Transverse colon (tissue), 4 donors: ENCODE measurements around the gene PPP5C. TPM values are rescaled to one million over a fixed set of nuclear protein-coding genes. Genes with fewer than 3 reads are reported as not detected.

Source experiments
- DNase-seq: peaks from one replicate; pipeline ENCODE4 v3.0.0-alpha.2; 2019
- H3K27ac ChIP-seq, 4 donors: fragments of 200-600 bp; sonication (generic); 2 replicates each; pipeline ENCODE4 v1.5.1; 2016 to 2018; ENCODE audit warnings: inconsistent platforms in 4 of 4
- H3K27me3 ChIP-seq: fragments of 200-600 bp; sonication (generic); 2 replicates; pipeline ENCODE4 v1.5.1; 2017; ENCODE audit warnings: inconsistent platforms
- H3K36me3 ChIP-seq, 4 donors: fragments of 200-600 bp; sonication (generic); 2 replicates each; pipeline ENCODE4 v1.5.1; 2017 to 2019; ENCODE audit warnings: inconsistent platforms in 4 of 4
- H3K4me1 ChIP-seq, 4 donors: fragments of 200-600 bp; sonication (generic); 2 replicates each; pipeline ENCODE4 v1.5.1; 2017 to 2020; ENCODE audit warnings: inconsistent platforms in 4 of 4
- H3K4me3 ChIP-seq, 4 donors: fragments of 200-600 bp; sonication (generic); 1 replicate in 1 of 4; 2 replicates in 3 of 4; pipeline versions ENCODE4 v1.5.1 to v1.6.1; 2017 to 2019; ENCODE audit warnings: inconsistent platforms in 4 of 4
- H3K9me3 ChIP-seq, 2 donors: fragments of 200-600 bp; sonication (generic); 2 replicates each; pipeline ENCODE4 v1.5.1; 2017 to 2019; ENCODE audit warnings: inconsistent platforms in 2 of 2
- EP300 ChIP-seq: sonication (generic); formaldehyde crosslinking; IDR thresholded peaks from one replicate; pipeline ENCODE4 v1.6.1; 2017; ENCODE audit warnings: antibody characterized with exemption, low read depth
- POLR2A ChIP-seq: fragments of 450-650 bp; IDR thresholded peaks from one replicate; pipeline ENCODE4 v1.6.1; 2016; ENCODE audit warnings: antibody characterized with exemption, mild to moderate bottlenecking, moderate library complexity
- POLR2AphosphoS5 ChIP-seq, 3 donors: sonication (generic); formaldehyde crosslinking; IDR thresholded peaks; one replicate each; pipeline ENCODE4 v1.6.1; 2016; ENCODE audit warnings: antibody characterized with exemption in 3 of 3
- WGBS, 2 donors: methylation state at CpG; one replicate each; pipeline ENCODE4 v1.1.5; 2018; ENCODE audit warnings: low coverage in 1 of 2; 5-methylcytosine and 5-hydroxymethylcytosine counted together
- in situ Hi-C, 4 donors: fragments of 200-750 bp; cut with MboI; loops; one replicate each; pipeline versions ENCODE4 v1.15.0 to v1.15.1; 2017; ENCODE audit warnings: low sequenced_read_pairs in 3 of 4, low pct_ligation_motif_present in 1 of 4, low pct_unique_long_range_greater_than_20kb in 1 of 4
- intact Hi-C: fragments of 100-400 bp; cut with DNase I; formaldehyde crosslinking; loops from one replicate; pipeline ENCODE4 v1.15.1; 2023; ENCODE audit warnings: low total_unique reads
- total RNA-seq, 4 donors: library from RNA; depleted of rRNA; stranded (reverse); fragments of >200 nt; gene quantifications; one replicate each; pipeline ENCODE4 v1.1.0, GENCODE V29; 2016
- TF ChIP-seq, protein P1 (sequence below), 5 experiments: fragments of 200-600 bp in 3 of 5; fragments of 450-650 bp in 2 of 5; sonication (generic) in 3 of 5; IDR thresholded peaks; 1 replicate in 2 of 5; 2 replicates in 3 of 5; pipeline ENCODE4 v1.5.1; 2016 to 2017; ENCODE audit warnings: antibody characterized with exemption in 5 of 5, inconsistent platforms in 3 of 5, mild to moderate bottlenecking in 2 of 5, moderate library complexity in 1 of 5

Gene PPP5C
- total RNA-seq, 4 donors from 2014 or later: 78.8 to 132 (median 96.8) TPM

DNA sequence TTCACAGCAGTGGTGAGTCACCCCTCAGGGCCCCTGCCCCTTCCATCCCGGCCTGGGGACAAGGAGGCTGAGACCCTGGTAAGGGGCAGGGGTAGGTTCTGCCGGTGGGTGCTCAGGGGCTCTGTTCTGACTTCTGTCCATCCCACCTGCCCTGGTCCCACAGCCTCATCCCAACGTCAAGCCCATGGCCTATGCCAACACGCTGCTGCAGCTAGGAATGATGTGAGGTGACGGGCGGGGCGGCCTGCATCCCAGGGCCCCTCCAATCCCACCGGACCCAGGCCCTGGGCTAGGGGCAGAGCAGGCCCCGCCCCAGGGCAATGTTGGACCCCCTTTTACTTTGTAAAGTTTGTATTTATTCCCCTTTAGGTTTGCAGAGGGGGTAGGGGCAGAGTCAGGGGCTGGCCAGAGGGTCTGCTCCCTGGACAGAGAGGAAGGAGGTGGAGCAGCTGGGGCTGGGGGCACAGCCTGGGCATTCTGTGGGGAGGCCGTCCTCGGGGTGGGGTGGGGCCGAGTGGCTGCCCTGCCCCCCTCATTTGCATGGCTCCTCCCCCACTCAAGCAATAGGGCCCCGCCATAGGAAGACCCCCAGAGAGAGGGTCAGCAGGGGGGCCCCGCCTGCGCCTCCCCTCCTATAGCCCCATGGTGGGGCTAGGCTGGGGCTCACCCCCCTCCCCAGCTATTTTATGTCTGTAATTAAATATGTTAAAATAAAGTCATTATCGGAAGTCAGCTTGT lies 43.4 kb downstream of the PPP5C start:
- no peak for TF ChIP-seq POLR2AphosphoS5 (IDR thresholded peaks at IDR 0.05)
- TF ChIP-seq, protein P1, sequence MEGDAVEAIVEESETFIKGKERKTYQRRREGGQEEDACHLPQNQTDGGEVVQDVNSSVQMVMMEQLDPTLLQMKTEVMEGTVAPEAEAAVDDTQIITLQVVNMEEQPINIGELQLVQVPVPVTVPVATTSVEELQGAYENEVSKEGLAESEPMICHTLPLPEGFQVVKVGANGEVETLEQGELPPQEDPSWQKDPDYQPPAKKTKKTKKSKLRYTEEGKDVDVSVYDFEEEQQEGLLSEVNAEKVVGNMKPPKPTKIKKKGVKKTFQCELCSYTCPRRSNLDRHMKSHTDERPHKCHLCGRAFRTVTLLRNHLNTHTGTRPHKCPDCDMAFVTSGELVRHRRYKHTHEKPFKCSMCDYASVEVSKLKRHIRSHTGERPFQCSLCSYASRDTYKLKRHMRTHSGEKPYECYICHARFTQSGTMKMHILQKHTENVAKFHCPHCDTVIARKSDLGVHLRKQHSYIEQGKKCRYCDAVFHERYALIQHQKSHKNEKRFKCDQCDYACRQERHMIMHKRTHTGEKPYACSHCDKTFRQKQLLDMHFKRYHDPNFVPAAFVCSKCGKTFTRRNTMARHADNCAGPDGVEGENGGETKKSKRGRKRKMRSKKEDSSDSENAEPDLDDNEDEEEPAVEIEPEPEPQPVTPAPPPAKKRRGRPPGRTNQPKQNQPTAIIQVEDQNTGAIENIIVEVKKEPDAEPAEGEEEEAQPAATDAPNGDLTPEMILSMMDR (IDR thresholded peaks at IDR 0.05): no peak
- TF ChIP-seq POLR2A: no peak
- no peak for TF ChIP-seq EP300
- Histone ChIP-seq H3K4me3 (no peak overlapping the region), H3K27ac (no peak overlapping the region), H3K27me3 (no peaks in the 10 kb centered on the region), H3K36me3 (peaks cover 0 to 36% (median 6%) of the 10 kb centered on the region in 4 donors), H3K4me1 (peaks cover 0 to 8% (median 1%) of the 10 kb centered on the region in 4 donors), H3K9me3 (no peaks in the 10 kb centered on the region)
- intact Hi-C loops: no loop called here
- in situ Hi-C loops: no loop called here
- DNase-seq: no peak
- WGBS, 2 donors: 97% methylated on average over 12 of the region's 16 CpGs; no CpG with 5 or more reads in 1 of the 2 donors

DNA sequence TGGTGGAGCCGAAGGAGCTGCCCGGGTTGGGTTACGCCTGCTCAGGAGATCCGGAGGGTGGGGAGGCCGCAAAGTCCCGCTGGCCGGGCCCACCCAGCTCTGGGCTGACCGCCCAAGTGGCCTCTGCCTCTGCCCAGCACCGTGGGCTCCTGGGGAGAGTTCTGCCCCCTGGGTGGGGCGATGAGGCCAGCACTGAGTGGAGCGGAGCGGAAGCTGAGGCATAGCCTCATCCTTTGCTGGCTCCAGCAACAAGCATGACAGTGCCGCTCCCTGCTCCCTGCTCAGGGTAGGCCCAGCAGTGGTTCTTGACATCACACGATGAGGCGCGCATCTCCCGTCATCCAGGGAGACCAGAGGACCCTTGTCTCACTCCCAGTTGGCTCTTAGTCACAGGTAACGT lies 44.0 kb downstream of the PPP5C start:
- intact Hi-C loops: no loop called here
- in situ Hi-C loops: no loop called here
- Histone ChIP-seq H3K9me3 (no peaks in the 10 kb centered on the region), H3K4me3 (no peak overlapping the region), H3K27me3 (no peaks in the 10 kb centered on the region), H3K36me3 (peaks cover 0 to 36% (median 6%) of the 10 kb centered on the region in 4 donors), H3K27ac (no peak overlapping the region), H3K4me1 (peaks cover 0 to 9% (median 2%) of the 10 kb centered on the region in 4 donors)
- WGBS, 2 donors: 94% methylated on average over 18 of the region's 18 CpGs; no CpG with 5 or more reads in 1 of the 2 donors
- no peak for DNase-seq
- TF ChIP-seq, protein P1 (IDR thresholded peaks at IDR 0.05): no peak
- TF ChIP-seq POLR2A (no peak), POLR2AphosphoS5 (IDR thresholded peaks at IDR 0.05) (no peak)

DNA sequence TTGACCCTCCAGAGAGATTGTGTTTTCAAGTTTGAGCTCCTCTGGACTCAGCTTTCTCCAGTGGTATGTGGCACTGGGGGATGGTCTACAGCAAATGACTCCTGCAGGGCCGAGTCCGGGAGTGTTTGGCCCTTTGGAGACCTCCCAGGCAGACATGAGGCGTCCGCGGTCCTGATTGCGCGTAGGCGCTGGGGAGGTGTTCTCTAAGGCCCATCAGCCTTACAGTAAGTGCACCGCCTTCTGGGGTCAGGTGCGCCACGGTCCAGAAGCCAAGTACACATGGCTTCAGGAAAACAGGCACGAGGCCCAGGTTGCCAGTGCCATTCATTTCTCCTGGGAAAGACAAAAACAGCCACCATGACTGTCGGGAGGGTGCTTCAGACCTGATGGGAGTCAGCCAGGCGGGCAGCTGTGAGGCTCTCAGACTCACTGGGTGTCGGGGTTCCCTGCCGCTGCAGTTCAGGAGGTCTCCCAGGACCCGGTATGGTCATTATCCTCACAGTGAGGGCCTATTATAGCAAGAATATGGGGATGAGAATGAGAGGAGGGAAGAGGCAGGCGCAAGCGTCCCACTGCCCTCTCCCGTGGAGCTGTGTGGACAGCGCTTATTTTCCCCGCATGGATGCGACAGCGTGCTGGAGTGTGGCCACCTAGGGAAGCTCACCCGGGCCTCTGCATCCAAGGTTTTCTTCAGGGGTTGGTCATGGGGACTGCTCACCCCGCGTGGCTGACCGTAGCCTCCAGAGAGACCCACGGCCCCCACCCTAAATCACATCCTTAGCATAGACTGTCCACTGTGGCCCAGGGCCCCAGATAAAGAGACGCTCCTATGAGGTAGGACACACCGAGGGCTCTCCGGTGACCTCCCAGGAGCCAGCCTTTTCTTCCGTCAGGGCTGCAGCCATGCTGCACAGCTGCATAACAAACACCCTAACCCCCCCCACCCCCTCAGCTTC lies 44.7 kb downstream of the PPP5C start:
- DNase-seq: no peak
- Histone ChIP-seq H3K27ac (no peak overlapping the region), H3K9me3 (no peaks in the 10 kb centered on the region), H3K4me1 (peaks cover 0 to 9% (median 2%) of the 10 kb centered on the region in 4 donors), H3K27me3 (no peaks in the 10 kb centered on the region), H3K36me3 (peaks cover 0 to 31% (median 6%) of the 10 kb centered on the region in 4 donors), H3K4me3 (no peak overlapping the region)
- 90 to 100% methylated on average over 1 to 26 of the region's 33 CpGs for WGBS, 2 donors
- no peak for TF ChIP-seq EP300
- TF ChIP-seq POLR2AphosphoS5 (IDR thresholded peaks at IDR 0.05): no peak
- TF ChIP-seq, protein P1 (IDR thresholded peaks at IDR 0.05): no peak
- TF ChIP-seq POLR2A: no peak
- intact Hi-C loops: no loop called here
- in situ Hi-C loops: no loop called here

DNA sequence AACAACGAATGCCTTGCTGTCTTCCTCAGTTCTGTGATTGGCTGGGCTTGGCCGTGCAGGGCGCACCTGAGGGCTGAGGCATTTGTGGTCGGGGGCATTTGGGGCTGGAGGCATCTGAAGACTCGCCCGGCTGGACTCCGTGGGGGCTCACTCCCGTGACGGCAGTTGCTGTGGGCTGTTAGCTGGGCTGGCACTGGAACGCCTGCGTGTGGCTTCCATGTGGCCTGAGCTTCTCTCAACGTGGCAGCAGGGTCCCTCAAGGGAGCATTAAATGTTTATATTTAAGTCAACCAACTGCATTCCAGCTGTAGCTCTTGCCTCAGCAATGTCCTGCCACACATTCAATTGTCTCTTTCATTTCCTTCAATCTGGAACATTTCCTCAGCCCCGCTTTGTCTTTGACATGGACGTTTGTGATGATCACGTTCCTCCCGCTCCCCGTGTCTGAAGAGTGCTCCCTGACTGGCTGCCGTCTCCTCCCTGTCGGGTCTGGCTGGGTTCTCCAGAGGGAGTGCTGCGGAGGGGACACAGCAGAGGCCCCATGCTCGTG lies 45.4 kb downstream of the PPP5C start:
- H3K9me3 ChIP-seq: no peaks in the 10 kb centered on the region
- H3K27me3 ChIP-seq: no peaks in the 10 kb centered on the region
- H3K36me3 ChIP-seq: peaks cover 0 to 27% (median 6%) of the 10 kb centered on the region in 4 donors
- in situ Hi-C loops: no loop called here
- no peak overlapping the region for H3K4me3 ChIP-seq
- DNase-seq: no peak
- H3K27ac ChIP-seq: no peak overlapping the region
- WGBS, 2 donors: 70% methylated on average over 21 of the region's 21 CpGs; no CpG with 5 or more reads in 1 of the 2 donors
- intact Hi-C loops: no loop called here
- peaks cover 0 to 9% (median 2%) of the 10 kb centered on the region in 4 donors for H3K4me1 ChIP-seq
- TF ChIP-seq POLR2A (no peak), POLR2AphosphoS5 (IDR thresholded peaks at IDR 0.05) (no peak), EP300 (no peak)
- TF ChIP-seq, protein P1 (IDR thresholded peaks at IDR 0.05): no peak
